Medulla oblongata (tissue), 1 donor: ENCODE measurements around the gene RGS7.
"Not testable (repeated sequence)": the region's sequence is repeated elsewhere in the genome, so short reads cannot be mapped to it uniquely, and the experiment has no call there.

Experiments used
- DNase-seq: peaks from one replicate; pipeline ENCODE4 v3.0.0-alpha.2; 2015; ENCODE audit errors: extremely low spot score

Gene RGS7

DNA sequence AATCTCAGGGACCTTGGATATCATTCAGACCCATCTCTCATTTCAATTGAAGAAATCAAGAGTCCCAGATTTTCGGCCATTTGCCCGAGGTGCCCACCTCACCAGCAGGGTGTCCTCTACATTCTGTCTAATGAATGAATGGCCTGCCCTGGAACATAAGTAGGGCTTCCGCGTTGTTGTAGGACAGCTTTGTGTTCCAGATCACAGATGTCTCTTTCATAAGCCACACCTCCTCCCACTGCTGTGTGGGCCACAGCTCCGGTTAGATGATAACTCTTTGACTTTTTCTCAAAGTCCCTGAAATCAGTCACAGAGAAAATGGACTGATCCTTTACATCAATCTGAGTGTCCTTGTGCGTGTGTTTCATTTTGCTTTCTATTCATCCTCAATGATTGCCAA, 144.4 kb downstream of the RGS7 start:
- DNase-seq, result no peak

DNA sequence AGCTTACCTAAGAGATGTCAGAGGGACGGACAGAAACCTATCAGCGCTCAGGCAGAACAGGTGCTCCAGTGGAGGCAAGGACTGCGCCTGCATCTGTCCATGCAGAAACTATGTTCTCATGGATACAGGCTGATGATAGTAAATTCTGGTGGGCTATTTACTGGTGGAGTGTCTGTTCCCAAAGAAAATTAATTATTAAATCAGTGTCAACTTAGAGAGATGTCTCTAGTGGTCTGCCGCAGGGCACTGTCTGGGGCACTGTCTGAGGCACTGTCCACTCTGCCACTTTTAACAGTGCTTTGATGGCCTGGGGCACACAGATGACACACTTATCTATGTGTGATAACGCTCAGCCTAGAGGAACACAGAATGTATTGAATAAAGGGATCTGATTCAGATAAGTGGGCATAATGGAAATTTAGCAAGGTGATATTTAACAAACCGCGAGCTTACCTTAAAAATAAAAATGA, 148.1 kb downstream of the RGS7 start:
- no peak for DNase-seq

DNA sequence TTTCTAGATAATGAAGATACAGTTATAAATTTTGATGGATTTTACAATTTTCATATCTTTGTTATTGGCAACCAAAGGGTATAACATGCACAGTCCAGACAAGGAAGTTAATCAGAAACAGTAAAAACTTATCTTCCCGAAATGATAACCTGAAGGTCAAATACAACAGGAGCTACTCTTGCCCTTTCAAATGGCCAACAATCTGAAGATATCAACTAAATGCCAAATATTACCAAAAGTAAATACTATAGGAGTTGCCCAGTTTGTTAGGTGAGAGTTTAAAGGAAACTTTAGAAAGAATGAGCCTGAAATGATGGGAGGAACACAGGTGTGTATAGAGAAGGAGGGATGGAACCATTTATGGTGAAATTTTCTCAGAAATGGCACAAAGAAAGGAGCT, 153.2 kb downstream of the RGS7 start:
- no peak for DNase-seq

DNA sequence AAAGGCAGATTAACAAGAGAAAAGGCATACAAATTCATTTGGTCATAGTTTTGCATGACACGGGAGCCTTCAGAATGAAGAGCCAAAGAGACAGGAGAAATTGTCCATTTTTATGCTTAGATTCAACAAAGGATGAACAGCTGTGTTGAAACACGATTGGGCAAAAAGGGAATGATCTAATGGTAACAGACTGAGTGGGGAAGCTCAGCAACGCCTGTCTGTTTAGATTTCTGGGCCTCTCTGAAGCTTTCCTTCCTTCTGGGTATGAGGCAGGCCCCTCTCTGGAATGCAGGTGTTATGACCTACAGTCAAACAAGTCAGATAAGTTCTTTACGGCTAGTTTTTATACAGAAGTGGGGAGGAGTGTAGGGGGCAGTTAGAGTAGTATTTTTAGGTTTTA, 154.6 kb downstream of the RGS7 start:
- DNase-seq, result no peak

DNA sequence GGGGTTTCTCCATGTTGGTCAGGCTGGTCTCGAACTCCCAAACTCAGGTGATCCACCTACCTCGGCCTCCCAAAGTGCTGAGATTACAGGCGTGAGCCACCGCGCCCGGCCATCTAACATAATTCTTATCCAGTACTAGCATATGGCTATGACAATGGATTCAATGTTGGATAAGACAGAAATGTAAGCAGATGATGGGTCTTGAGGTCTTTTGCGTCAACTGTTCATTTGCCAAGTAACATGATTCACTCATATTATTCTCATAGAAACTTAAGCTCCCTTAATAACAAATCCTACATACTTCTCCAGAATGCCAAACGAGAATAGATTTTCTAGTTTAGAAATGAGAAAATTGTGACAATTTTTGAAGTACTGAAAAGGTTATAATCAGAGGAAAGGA, 170.3 kb downstream of the RGS7 start:
- no peak for DNase-seq

DNA sequence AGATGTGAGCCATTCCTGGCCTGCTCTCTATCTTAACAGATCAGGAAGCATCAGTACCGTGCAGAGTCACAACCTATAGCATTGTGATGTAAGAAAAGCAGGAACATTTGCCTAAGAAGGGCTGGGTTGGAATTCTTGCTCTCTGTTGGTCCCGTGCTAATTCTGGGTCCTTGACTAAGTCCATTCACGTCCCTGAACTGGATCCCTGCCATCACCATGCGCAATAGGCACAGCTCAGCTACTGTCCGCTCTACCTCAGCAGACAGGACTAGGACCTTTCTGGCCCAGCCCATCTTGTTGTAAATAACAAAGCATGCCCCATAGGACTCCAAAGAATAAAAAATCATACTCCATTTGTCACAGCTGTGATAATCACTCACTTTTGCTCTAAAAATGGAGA, 175.0 kb downstream of the RGS7 start:
- DNase-seq, result no peak

DNA sequence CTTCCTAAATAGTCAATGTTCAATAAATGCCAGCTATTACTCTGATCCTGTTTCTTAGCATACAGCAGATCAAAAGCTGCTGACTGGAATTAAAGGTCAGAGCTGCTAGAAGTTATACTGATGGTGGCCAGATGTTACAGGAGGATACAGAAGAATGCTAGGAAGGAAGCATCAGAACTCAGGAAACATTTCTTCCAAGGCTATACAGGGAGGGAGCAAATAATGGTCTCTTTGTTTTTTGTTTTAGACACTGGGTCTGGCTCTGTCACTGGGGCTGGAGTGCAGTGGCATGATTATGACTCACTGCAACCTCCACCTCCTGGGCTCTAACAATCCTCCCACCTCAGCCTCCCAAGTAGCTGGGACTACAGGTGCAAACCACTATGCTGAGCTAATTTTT, 175.5 kb downstream of the RGS7 start:
- no peak for DNase-seq

DNA sequence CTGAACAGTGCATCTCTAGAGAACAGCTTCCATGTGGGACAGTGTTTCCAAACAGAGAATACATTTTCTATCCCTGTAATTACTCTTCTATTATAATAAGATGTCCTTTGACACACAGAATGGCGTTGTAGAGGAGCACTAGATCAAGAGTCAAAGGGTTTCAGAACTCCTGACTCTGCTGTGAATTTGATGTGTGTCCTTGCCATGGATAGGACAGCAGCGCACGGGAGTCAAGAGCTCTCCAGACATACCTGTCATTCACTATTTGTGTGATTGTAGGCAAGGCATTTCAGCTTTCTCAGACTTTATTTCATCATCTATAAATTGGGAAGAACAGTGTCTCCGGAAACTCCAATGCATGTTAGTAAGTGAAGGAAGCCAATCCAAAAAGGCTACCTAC, 176.4 kb downstream of the RGS7 start:
- no peak for DNase-seq

DNA sequence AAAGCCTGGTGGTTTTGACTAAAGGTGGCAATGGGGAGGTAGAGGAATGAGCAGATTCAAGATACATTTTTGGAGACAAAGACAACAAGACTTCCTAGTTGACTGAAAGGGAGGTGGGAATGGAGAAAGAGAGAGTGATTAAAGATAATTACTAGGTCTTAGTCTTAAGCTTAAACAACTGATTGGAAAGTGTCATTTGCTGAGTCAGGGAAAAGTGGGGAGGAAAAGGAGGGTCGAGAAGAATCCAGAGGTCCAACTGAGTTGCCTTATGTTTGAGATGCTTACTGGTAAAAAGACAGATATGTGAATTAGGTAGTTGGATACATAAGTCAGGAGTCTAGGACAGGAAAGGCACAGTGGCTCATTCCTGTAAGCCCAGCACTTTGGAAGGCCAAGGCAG, 179.3 kb downstream of the RGS7 start:
- no peak for DNase-seq

DNA sequence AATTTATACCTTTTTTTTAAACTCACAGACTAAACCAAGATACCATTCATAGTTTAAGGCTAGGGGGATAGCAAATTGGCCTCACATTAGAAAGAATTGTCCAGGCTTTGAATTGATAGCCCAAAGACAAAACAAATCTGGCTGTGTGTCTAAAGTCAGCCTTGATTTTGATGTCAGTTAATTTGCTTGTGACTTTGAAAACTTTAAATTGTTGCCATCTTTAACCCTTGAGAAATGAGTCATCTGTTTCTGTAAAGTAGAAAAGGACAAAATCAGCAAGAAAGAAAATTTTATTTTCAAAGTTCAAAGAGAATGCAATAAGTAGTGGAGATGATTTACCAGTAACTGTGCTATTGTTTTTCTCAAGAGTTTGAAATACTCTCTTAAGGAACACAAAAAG, 184.5 kb downstream of the RGS7 start:
- DNase-seq, result no peak

DNA sequence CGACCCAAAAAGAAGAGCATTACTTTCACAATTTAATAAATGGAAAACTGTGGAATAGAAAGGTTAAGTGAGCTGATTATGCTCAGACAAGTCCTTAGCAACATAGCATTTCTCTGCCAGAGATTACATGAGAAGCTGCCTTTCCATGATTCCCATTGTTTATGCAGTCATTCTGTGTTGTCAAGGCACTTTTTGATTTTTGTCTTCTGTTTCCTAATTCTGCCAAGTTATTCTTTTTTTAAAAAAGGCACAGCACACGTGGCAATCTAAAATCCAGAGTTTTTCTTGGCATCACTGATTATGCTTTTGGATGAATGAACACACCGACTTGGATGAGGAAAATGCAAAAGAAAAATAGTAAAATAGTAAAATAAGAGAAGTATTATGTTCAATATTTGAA, 185.0 kb downstream of the RGS7 start:
- DNase-seq, result no peak

DNA sequence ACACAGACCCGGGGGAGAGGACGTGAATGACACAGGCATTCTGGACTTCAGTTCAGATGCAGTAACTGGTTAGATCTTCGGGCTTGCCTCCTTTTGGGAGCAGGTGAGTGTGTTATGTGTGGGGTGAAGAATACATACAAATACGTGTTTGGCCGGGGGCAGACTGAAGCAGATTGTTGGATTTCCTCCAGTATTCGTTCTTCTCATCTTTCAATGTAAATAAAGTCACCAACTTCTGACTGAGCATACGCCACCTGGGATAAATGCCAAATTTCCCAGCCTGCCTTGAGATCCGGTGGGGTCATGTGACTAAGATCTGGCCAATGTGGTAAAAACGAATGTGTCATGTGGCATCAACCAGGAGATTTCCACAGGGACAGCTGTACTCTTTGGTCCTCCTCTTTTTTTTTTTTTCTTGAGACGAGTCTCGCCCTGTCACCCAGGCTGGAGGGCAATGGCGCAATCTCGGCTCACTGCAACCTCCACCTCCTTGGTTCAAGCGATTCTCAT, 189.8 kb downstream of the RGS7 start:
- DNase-seq, result no peak

DNA sequence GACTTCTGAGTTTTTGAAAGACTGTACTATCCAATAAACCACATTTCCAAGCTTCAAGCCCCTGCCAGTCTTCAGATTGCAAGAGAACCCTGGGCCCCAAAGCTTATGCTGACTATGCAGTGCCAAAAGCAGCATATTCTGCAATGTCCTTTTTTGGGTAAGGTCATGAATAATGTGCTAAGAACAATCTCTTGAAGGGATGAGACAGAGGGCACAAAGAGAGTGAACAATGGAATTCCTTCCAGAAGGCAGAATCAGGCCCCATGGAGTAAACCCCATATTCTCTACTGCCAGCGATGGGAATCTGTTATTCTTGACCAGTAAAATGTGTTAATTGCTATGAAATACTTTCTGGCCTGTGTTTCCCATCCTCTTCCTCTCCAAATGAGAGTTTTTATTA, 190.4 kb downstream of the RGS7 start:
- no peak for DNase-seq

DNA sequence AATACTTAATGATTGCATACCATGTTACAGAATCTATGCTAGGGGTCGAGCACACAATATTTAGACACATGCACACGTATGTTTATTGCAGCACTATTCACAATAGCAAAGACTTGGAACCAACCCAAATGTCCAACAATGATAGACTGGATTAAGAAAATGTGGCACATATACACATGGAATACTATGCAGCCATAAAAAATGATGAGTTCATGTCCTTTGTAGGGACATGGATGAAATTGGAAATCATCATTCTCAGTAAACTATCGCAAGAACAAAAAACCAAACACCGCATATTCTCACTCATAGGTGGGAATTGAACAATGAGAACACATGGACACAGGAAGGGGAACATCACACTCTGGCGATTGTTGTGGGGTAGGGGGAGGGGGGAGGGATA, 191.7 kb downstream of the RGS7 start:
- not testable (repeated sequence) for DNase-seq

DNA sequence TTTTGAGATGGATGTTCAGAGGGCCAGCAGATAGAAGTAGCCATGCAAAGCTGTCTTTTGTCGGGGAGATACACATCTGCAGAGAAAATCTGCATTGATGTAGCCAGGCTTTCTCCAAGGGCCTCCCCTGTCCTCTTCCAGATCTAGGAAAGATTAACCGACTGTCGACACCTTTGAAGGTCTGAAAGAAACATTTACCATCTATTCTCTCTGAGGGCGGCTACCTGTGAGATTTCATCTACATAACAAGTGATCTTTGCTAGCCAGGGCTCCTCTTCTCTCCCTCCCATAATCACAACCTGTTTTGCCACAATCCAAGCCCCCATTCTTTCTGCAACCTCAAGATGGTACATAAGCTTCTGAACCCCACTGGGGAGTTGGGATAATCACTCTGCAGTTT, 193.6 kb downstream of the RGS7 start:
- no peak for DNase-seq

DNA sequence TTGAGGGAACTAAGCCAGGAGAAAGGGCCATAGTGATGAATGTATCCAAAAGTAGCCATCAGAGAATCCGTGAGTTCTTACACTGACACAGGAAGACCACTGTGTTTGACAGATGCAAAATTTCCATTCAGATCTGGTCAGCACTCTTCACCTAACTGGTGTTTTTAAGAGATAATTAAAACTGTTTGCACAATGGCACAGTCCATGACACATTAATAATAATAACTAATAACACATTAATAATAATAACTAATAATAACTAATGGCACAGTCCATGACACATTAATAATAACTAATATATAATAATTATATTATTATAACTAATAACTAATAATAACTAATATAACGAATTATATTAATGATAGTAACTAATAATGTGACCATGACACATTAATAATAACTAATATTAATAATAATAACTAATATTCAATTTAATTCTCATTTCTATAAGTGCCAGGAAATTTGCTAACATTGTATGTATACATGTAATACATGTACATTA, 195.8 kb downstream of the RGS7 start:
- no peak for DNase-seq

DNA sequence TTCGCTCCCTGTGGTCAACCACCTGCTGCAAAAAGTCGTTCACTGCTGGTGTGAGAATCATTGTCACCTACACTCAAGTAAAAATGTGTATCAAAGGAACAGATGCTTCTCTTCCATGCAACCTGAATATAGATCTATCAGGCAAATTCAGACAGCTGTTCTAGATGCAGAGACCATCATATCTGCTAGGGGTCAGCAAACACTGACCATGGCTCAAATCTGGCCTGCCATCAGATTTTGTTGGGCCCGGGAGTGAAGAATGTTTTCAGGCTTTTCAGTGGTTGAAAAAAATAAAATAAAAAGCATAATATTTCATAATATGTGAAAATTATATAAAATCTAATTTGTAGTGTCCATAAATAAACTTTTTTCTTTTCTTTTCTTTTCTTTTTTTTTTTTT, 199.6 kb downstream of the RGS7 start:
- no peak for DNase-seq

DNA sequence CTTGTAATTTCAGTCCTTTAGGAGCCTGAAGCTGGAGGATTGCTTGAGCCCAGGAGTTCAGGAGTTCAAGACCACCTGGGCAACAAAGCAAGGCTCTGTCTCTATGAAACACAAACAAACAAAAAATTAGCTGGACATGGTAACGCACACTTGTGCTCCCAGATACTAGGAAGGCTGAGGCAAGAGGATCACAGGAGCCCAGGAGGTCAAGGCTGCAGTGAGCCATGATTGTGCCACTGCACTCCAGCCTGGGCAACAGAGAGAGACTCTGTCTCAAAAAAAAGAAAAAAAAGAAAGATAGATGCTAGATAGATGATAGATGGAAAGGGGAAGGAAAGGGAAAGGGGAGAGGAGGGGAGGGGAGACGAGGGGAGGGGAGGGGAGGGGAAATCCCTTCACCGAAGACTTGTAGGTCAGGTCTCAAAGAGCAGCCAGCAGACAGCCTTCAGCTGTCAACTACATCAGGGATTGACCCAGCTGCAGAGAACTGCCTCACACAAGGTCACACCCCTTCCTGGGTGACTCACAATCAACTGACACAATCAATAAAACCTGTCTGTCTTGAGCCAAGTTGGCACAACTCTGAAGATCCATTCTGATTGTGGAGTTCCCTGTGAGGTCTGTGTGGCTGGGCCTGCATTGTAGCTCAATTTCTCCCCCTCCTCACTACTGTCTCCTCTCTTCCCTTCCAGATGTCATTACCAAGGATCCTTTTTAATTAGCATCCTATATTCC, 200.6 kb downstream of the RGS7 start:
- DNase-seq, result no peak

DNA sequence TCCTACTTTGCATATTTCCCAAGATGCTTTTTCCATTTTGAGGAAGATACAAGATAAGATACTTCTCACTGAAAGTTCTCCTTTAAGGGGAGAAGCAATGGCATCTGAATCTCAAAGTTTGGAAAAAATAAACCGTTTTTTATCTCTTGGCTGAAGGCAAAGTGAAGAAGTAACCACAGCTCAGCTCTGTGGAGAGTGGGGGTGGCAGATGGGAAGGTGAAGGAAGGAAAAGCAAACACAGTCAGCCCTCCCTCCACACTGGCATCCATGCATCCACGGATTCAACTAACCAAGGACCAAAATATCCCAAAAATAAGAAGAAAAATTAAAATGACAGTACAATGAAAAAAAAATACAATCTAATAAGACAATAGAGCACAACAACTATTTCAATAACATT, 211.1 kb downstream of the RGS7 start:
- no peak for DNase-seq

DNA sequence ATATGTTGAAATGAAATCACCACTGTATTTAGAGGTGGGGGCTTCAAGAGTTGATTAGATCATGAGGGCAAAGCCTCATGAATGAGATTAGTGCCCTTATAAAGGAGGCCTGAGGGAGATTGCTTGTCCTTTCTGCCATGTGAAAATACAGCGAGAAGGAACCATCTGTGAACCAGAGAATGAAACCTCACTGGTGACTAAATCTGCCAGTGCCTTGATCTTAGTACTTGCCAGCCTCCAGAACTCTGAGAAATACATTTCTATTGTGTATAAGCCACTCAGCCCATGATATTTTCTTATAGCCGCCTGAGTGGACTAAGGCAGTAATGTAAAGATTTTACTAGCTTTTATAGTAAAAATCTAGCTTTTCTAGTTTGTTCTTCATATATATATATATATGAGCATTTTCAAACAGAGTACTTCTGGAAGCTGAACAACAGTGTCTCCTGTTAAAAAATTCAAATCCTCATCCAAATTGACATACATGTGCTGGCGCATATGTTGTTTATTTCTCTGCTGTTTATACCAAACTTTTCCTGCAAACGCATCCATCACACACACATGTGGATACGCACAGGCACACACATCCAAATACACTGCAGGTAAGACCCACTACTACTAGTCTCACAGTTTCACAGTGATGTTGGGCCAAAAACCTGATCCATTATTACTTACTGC, 213.1 kb downstream of the RGS7 start:
- DNase-seq, result no peak

DNA sequence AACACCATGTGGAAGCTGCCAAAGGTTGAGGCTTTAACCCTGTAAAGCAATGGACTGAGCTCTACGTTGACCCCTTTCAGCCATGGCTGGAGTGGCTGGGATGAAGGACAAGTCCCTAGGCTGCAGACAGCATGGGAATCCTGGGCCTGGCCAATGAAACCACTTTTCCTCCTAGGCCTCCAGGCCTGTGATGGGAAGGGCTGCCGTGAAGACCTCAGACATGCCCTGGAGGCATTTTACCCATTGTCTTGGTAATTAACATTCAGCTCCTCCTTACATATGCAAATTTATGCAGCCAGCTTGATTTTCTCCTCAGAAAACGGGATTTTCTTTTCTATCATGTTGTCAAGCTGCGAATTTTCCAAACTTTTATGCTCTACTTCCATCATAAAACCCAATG, 214.5 kb downstream of the RGS7 start:
- DNase-seq, result no peak

DNA sequence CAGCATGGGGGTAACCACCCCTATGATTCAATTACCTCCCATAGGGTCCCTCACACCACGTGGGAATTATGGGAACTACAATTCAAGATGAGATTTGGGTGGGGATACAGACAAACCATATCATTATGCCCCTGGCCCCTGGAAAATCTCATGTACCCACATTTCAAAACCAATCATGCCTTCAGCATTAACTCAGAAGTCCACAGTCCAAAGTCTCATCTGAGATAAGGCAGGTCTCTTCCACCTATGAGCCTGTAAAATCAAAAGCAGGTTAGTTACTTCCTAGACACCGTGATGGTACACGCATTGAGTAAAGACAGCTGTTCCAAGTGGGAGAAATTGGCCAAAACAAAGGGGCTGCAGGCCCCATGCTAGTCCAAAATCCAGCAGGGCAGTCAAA, 215.4 kb downstream of the RGS7 start:
- not testable (repeated sequence) for DNase-seq

DNA sequence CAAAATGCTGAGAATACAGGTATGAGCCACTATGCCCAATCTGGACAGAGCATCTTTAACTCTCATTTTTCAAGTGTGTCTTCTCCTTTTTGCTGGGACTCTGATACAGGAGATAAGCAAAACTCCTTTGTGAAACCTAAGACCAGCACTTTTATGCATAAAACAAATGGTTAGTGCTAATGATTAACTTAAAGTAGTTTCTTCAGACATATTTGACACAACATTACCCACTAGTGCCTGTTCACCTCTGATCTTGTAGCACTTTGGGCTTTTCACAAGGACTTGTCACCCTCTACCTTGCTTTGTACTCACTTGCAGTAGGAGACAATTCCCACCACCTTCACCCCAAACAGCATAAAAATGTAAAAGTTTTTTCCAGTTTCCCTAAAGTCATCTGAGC, 216.3 kb downstream of the RGS7 start:
- no peak for DNase-seq
